Loucy (cell line): Measurements from ENCODE around the gene MAML2.

Experiments
- H2AFZ ChIP-seq: fragments of 200-600 bp; sonication (generic); 2 replicates; pipeline ENCODE4 v1.6.0; 2016; ENCODE audit warnings: antibody characterized with exemption, mild to moderate bottlenecking, low read length, moderate library complexity
- H3F3A ChIP-seq: fragments of 200-600 bp; 2 replicates; pipeline ENCODE4 v1.6.0; 2016; ENCODE audit warnings: antibody characterized with exemption, low read depth, mild to moderate bottlenecking
- H3K27me3 ChIP-seq: fragments of 200-600 bp; sonication (generic); 2 replicates; pipeline ENCODE4 v1.6.1; 2014; ENCODE audit warnings: low read length, mild to moderate bottlenecking; ENCODE audit not compliant: insufficient read depth, poor library complexity, severe bottlenecking
- H3K36me3 ChIP-seq: fragments of 200-600 bp; sonication (generic); 2 replicates; pipeline ENCODE4 v1.6.1; 2016; ENCODE audit warnings: low read length; ENCODE audit not compliant: insufficient read depth
- H3K4me1 ChIP-seq: fragments of 200-600 bp; sonication (generic); 2 replicates; pipeline ENCODE4 v1.5.1; 2014; ENCODE audit warnings: low read length, mild to moderate bottlenecking; ENCODE audit not compliant: insufficient read depth, poor library complexity, severe bottlenecking
- H3K4me2 ChIP-seq: fragments of 200-600 bp; sonication (generic); 2 replicates; pipeline ENCODE4 v1.6.0; 2014; ENCODE audit warnings: antibody characterized with exemption, low read length, low read depth, mild to moderate bottlenecking; ENCODE audit not compliant: poor library complexity, severe bottlenecking
- H3K4me3 ChIP-seq: fragments of 200-600 bp; sonication (generic); 2 replicates; pipeline ENCODE4 v1.5.1; 2014; ENCODE audit warnings: low read length, mild to moderate bottlenecking, mixed read lengths; ENCODE audit not compliant: poor library complexity, severe bottlenecking
- H3K79me2 ChIP-seq: fragments of 200-600 bp; sonication (generic); 2 replicates; pipeline ENCODE4 v1.6.1; 2014; ENCODE audit warnings: low read length; ENCODE audit not compliant: insufficient read depth
- H3K9ac ChIP-seq: fragments of 200-600 bp; sonication (generic); 2 replicates; pipeline ENCODE4 v1.6.0; 2014; ENCODE audit warnings: mild to moderate bottlenecking, low read depth, low read length, moderate library complexity; ENCODE audit not compliant: poor library complexity, severe bottlenecking
- H3K9me2 ChIP-seq: fragments of 200-600 bp; sonication (generic); replicated peaks from 2 replicates; pipeline ENCODE4 v1.6.1; 2016; ENCODE audit warnings: low read depth, low read length, mixed read lengths
- H3K9me3 ChIP-seq: fragments of 200-600 bp; sonication (generic); 2 replicates; pipeline ENCODE4 v1.6.1; 2014; ENCODE audit warnings: mild to moderate bottlenecking, antibody characterized with exemption, low read length, low read depth; ENCODE audit not compliant: insufficient read depth
- H4K20me1 ChIP-seq: fragments of 200-600 bp; sonication (generic); 2 replicates; pipeline ENCODE4 v1.6.0; 2014; ENCODE audit warnings: antibody characterized with exemption, low read length, mild to moderate bottlenecking; ENCODE audit not compliant: insufficient read depth, poor library complexity, severe bottlenecking
- EZH2phosphoT487 ChIP-seq: fragments of 200-600 bp; IDR thresholded peaks from 2 replicates; pipeline ENCODE4 v1.6.1; 2018; ENCODE audit warnings: antibody characterized with exemption, mild to moderate bottlenecking, moderate library complexity, borderline replicate concordance
- TF ChIP-seq, protein P1 (sequence below): fragments of 200-600 bp; sonication (generic); conservative IDR thresholded peaks from 2 replicates; pipeline ENCODE4 v1.5.1; 2014; ENCODE audit warnings: mild to moderate bottlenecking, antibody characterized with exemption, low read length

The MAML2 gene

DNA sequence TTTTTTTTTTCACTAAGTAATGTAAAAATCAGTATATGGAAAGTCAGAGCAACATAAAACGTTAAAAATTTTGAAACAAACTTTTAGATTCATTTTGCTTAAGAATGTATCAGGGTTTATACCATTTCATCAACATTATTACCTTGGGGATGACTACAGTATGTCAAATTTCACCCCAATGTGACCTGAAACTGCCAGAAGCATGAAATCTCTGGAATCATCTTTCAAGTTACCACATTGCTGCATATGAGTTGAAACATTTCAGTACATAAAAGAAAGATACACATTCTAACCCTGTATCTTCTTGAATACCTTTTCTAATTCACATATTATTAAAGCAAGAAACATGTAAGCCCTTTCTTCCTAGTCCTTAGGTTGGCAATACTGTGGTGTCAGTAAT, 32.8 kb downstream of the MAML2 start:
- Histone ChIP-seq H2AFZ (no peak overlapping the region), H3K9me3 (no peaks in the 10 kb centered on the region), H3F3A (no peaks in the 10 kb centered on the region), H4K20me1 (no peaks in the 10 kb centered on the region), H3K79me2 (no peaks in the 10 kb centered on the region), H3K4me3 (no peak overlapping the region), H3K4me1 (peaks cover 20% of the 10 kb centered on the region), H3K9me2 (no peaks in the 10 kb centered on the region), H3K9ac (no peak overlapping the region), H3K27me3 (no peaks in the 10 kb centered on the region), H3K36me3 (no peaks in the 10 kb centered on the region), H3K4me2 (no peak overlapping the region)
- TF ChIP-seq, protein P1, sequence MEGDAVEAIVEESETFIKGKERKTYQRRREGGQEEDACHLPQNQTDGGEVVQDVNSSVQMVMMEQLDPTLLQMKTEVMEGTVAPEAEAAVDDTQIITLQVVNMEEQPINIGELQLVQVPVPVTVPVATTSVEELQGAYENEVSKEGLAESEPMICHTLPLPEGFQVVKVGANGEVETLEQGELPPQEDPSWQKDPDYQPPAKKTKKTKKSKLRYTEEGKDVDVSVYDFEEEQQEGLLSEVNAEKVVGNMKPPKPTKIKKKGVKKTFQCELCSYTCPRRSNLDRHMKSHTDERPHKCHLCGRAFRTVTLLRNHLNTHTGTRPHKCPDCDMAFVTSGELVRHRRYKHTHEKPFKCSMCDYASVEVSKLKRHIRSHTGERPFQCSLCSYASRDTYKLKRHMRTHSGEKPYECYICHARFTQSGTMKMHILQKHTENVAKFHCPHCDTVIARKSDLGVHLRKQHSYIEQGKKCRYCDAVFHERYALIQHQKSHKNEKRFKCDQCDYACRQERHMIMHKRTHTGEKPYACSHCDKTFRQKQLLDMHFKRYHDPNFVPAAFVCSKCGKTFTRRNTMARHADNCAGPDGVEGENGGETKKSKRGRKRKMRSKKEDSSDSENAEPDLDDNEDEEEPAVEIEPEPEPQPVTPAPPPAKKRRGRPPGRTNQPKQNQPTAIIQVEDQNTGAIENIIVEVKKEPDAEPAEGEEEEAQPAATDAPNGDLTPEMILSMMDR, result no peak
- no peak for TF ChIP-seq EZH2phosphoT487

DNA sequence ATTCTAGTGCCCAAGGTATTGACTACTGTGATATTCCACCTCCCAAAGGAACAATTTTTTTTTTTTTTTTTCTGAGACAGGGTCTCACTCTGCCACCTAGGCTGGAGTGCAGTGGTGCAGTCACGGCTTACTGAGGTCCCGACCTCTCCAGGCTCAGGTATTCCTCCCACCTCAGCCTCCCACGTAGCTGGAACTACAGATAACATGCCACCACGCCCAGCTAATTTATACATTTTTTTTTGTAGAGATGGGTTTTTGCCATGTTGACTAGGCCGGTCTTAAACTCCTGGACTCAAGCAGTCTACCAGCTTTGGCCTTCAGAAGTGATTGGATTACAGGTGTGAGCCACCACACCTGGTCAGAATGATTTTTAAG, 33.4 kb downstream of the MAML2 start:
- Histone ChIP-seq H3K79me2 (no peaks in the 10 kb centered on the region), H3K4me1 (peaks cover 15% of the 10 kb centered on the region), H3K9me3 (no peaks in the 10 kb centered on the region), H3K9ac (no peak overlapping the region), H3K27me3 (no peaks in the 10 kb centered on the region), H3K4me3 (no peak overlapping the region), H3K4me2 (no peak overlapping the region), H3F3A (no peaks in the 10 kb centered on the region), H4K20me1 (no peaks in the 10 kb centered on the region), H2AFZ (no peak overlapping the region), H3K36me3 (no peaks in the 10 kb centered on the region), H3K9me2 (no peaks in the 10 kb centered on the region)
- TF ChIP-seq EZH2phosphoT487, result no peak
- TF ChIP-seq, protein P1, result no peak

DNA sequence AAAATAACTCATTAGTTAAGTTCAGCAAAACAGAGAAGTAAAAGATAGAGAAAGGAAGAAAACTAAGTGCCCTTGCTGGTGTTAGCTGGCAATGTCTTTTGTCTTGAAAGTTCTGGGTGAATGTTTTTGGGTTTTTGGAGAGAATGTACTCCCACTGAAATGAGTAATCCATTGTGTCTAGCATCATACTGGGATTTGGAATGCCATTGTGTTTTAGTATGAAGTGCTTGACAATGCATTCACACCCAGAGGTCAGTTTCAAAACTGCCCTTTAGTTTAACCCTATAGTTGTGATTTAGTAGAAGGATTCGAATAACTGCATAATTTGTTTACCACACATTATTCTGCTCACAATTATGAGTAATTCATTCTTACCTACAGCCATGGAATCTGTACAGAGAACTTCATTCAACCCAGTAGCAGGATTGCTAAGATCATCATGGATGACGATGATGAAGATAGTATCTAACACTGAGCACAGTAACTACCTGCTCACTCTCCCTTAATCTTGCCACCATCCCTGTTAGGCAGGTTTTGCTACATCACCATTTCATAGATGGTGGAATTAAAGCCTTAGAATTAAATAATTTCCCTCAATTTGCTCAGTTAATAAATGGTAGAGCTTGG, 33.9 kb downstream of the MAML2 start:
- no peaks in the 10 kb centered on the region for H3F3A ChIP-seq

More for the DNA sequence above, 33.9 kb downstream of the MAML2 start:
- no peaks in the 10 kb centered on the region for H3K27me3 ChIP-seq
- H3K4me2 ChIP-seq, result no peak overlapping the region
- no peaks in the 10 kb centered on the region for H3K36me3 ChIP-seq
- no peak overlapping the region for H3K4me3 ChIP-seq
- peaks cover 12% of the 10 kb centered on the region for H3K4me1 ChIP-seq
- H4K20me1 ChIP-seq, result no peaks in the 10 kb centered on the region
- no peaks in the 10 kb centered on the region for H3K9me3 ChIP-seq
- H3K9ac ChIP-seq, result no peak overlapping the region
- no peaks in the 10 kb centered on the region for H3K79me2 ChIP-seq
- no peak overlapping the region for H2AFZ ChIP-seq
- no peaks in the 10 kb centered on the region for H3K9me2 ChIP-seq
- TF ChIP-seq EZH2phosphoT487, result no peak
- TF ChIP-seq, protein P1, result no peak
